Astrocyte (in vitro differentiated cells and primary cell): ENCODE measurements around the gene SERPINE2. TPM values are rescaled to one million over a fixed set of nuclear protein-coding genes. Genes with fewer than 3 reads are reported as not detected.

Experiments
- DNase-seq: peaks from one replicate; pipeline ENCODE4 v3.0.0-alpha.2; 2010; ENCODE audit warnings: low read depth
- FAIRE-seq: peaks from 2 replicates; lab custom pipeline; 2011; peaks lifted over from hg19 to GRCh38; lab: Jason Lieb, UNC
- H2AFZ ChIP-seq: 2 replicates; pipeline ENCODE4 v1.6.0; 2012; ENCODE audit warnings: low read depth, low read length, inconsistent platforms
- H3K27ac ChIP-seq: 2 replicates; pipeline ENCODE4 v1.5.1; 2011; ENCODE audit warnings: low read depth, low read length, inconsistent platforms
- H3K27me3 ChIP-seq: 2 replicates; pipeline ENCODE4 v1.6.0; 2011; ENCODE audit warnings: low read length, inconsistent platforms; ENCODE audit not compliant: insufficient read depth
- H3K36me3 ChIP-seq: 2 replicates; pipeline ENCODE4 v1.5.1; 2011; ENCODE audit warnings: low read length, inconsistent platforms; ENCODE audit not compliant: insufficient read depth
- H3K4me1 ChIP-seq: 2 replicates; pipeline ENCODE4 v1.5.1; 2011; ENCODE audit warnings: low read length, inconsistent platforms; ENCODE audit not compliant: insufficient read depth
- H3K4me2 ChIP-seq: 2 replicates; pipeline ENCODE4 v1.6.0; 2012; ENCODE audit warnings: low read length, inconsistent platforms
- H3K4me3 ChIP-seq: 2 replicates; pipeline ENCODE4 v1.5.1; 2011; ENCODE audit warnings: low read depth, mild to moderate bottlenecking, low read length, inconsistent platforms; ENCODE audit not compliant: insufficient read depth
- H3K79me2 ChIP-seq: 2 replicates; pipeline ENCODE4 v1.6.0; 2012; ENCODE audit warnings: mild to moderate bottlenecking, low read length, inconsistent platforms; ENCODE audit not compliant: insufficient read depth
- H3K9ac ChIP-seq: 2 replicates; pipeline ENCODE4 v1.6.0; 2012; ENCODE audit warnings: mild to moderate bottlenecking, low read length, inconsistent platforms
- H3K9me3 ChIP-seq: 2 replicates; pipeline ENCODE4 v1.5.1; 2012; ENCODE audit warnings: low read depth, mild to moderate bottlenecking, low read length, inconsistent platforms; ENCODE audit not compliant: insufficient read depth
- H4K20me1 ChIP-seq: 2 replicates; pipeline ENCODE4 v1.6.0; 2012; ENCODE audit warnings: low read length, inconsistent platforms; ENCODE audit not compliant: insufficient read depth
- H3K27ac Mint-ChIP-seq: one replicate; pipeline ENCODE4 v1.8.0; 2021; ENCODE audit warnings: mild to moderate bottlenecking, mixed read lengths; ENCODE audit not compliant: unreplicated experiment
- H3K27me3 Mint-ChIP-seq: one replicate; pipeline ENCODE4 v1.8.0; 2021; ENCODE audit warnings: low read depth, mixed read lengths; ENCODE audit not compliant: unreplicated experiment
- H3K36me3 Mint-ChIP-seq: one replicate; pipeline ENCODE4 v1.8.0; 2021; ENCODE audit warnings: low read depth, mixed read lengths; ENCODE audit not compliant: unreplicated experiment
- H3K4me1 Mint-ChIP-seq: one replicate; pipeline ENCODE4 v1.8.0; 2021; ENCODE audit warnings: low read depth, mixed read lengths; ENCODE audit not compliant: unreplicated experiment
- H3K4me3 Mint-ChIP-seq: one replicate; pipeline ENCODE4 v1.8.0; 2021; ENCODE audit warnings: mild to moderate bottlenecking, moderate library complexity, mixed read lengths; ENCODE audit not compliant: unreplicated experiment
- H3K9me3 Mint-ChIP-seq: one replicate; pipeline ENCODE4 v1.8.0; 2021; ENCODE audit warnings: mild to moderate bottlenecking, mixed read lengths; ENCODE audit not compliant: unreplicated experiment
- CTCF ChIP-seq: IDR thresholded peaks from 2 replicates; pipeline ENCODE4 v1.5.1; 2011; ENCODE audit warnings: low read depth, mild to moderate bottlenecking, inconsistent platforms, low read length, moderate library complexity; ENCODE audit not compliant: insufficient read depth
- EZH2 ChIP-seq: IDR thresholded peaks from 2 replicates; pipeline ENCODE4 v1.6.1; 2012; ENCODE audit warnings: mild to moderate bottlenecking, low read length, inconsistent platforms; ENCODE audit not compliant: insufficient read depth
- total RNA-seq: library from RNA; stranded (reverse); gene quantifications from 2 replicates; pipeline ENCODE4 v1.2.1, GENCODE V29; 2021

The SERPINE2 gene
- total RNA-seq, 1 donor from 2014 or later, result 375 TPM

- Histone ChIP-seq H3K9me3 (no peaks in the 10 kb centered on the region), H4K20me1 (peaks cover 17% of the 10 kb centered on the region), H3K4me2 (peak within 1 kb of the TSS; percentile 97), H3K79me2 (peaks cover 47% of the 10 kb centered on the region), H3K4me1 (peaks cover 14% of the 10 kb centered on the region), H3K27ac (peak within 1 kb of the TSS; percentile 91), H3K4me3 (peak within 1 kb of the TSS; percentile 80), H3K27me3 (no peaks in the 10 kb centered on the region), H3K9ac (peak within 1 kb of the TSS; percentile 92), H3K36me3 (no peaks in the 10 kb centered on the region), H2AFZ (peak within 1 kb of the TSS; percentile 82)
- Mint-ChIP-seq H3K9me3 (no peaks in the 10 kb centered on the region), H3K27me3 (no peaks in the 10 kb centered on the region), H3K27ac (peak within 1 kb of the TSS; percentile 89), H3K4me1 (peaks cover 19% of the 10 kb centered on the region), H3K4me3 (peak within 1 kb of the TSS; percentile 98), H3K36me3 (peaks cover 2% of the 10 kb centered on the region)
- DNase-seq, result peak; percentile 78
- no peak for FAIRE-seq
- TF ChIP-seq CTCF (no peak), EZH2 (no peak)
These were observed 94.2 kb downstream of the SERPINE2 start, which contains the start of gene WDFY1 for GRCh38 chr2:223944703-223945531. Gene WDFY1 (minus strand): TSS chr2:223945335. CDS start chr2:223945284, 51 bp downstream.

GRCh38 chr2:223944166-223944702 is 94.9 kb downstream of the SERPINE2 start:
- no peaks in the 10 kb centered on the region for H3K9me3 ChIP-seq
- H3K27ac ChIP-seq, result peak overlapping the region; percentile 91
- peaks cover 23% of the 10 kb centered on the region for H3K4me1 Mint-ChIP-seq
- H3K36me3 ChIP-seq, result no peaks in the 10 kb centered on the region
- peak overlapping the region; percentile 98 for H3K4me3 Mint-ChIP-seq
- H3K9me3 Mint-ChIP-seq, result no peaks in the 10 kb centered on the region
- H3K36me3 Mint-ChIP-seq, result peaks cover 5% of the 10 kb centered on the region
- peaks cover 14% of the 10 kb centered on the region for H3K4me1 ChIP-seq
- peak overlapping the region; percentile 68 for H2AFZ ChIP-seq
- H3K27ac Mint-ChIP-seq, result peak overlapping the region; percentile 89
- no peak for DNase-seq
- peak overlapping the region; percentile 92 for H3K9ac ChIP-seq
- H3K27me3 Mint-ChIP-seq, result no peaks in the 10 kb centered on the region
- no peak for TF ChIP-seq EZH2
- no peak for TF ChIP-seq CTCF
- peak overlapping the region; percentile 97 for H3K4me2 ChIP-seq
- H4K20me1 ChIP-seq, result peaks cover 20% of the 10 kb centered on the region
- no peak for FAIRE-seq
- no peaks in the 10 kb centered on the region for H3K27me3 ChIP-seq
- H3K79me2 ChIP-seq, result peaks cover 54% of the 10 kb centered on the region
- H3K4me3 ChIP-seq, result peak overlapping the region; percentile 80
